ENCODE results near the gene DCUN1D3.

The DCUN1D3 gene

GRCh38 chr16:20875355-20875650 lies 24.9 kb downstream of the DCUN1D3 start:
- H3K27ac ChIP-seq: no peak overlapping the region
- ChIA-PET CTCF (interaction anchor here (0.7 to 0.9 kb wide), 2 partner anchors 8 to 178 kb away, joined by 3 to 4 read pairs; no protein-coding TSS in a partner anchor), POLR2A (ENCODE audit: low non-redundant PET) (no interaction called here)
- TF ChIP-seq CTCF (conservative IDR thresholded peaks at IDR 0.05; ENCODE audit: low read depth): no peak
- no peak for DNase-seq (ENCODE audit: low spot score)

GRCh38 chr16:20874088-20874581 lies 26.0 kb downstream of the DCUN1D3 start:
- ChIA-PET CTCF (interaction anchor here (0.6 to 1.4 kb wide), 2 partner anchors 12 to 16 kb away, joined by 3 to 7 read pairs; no protein-coding TSS in a partner anchor), POLR2A (ENCODE audit: low non-redundant PET) (no interaction called here)
- no peak for TF ChIP-seq CTCF (conservative IDR thresholded peaks at IDR 0.05; ENCODE audit: low read depth)
- DNase-seq (ENCODE audit: low spot score): no peak
- H3K27ac ChIP-seq: no peak overlapping the region

- H3K27ac ChIP-seq: no peak overlapping the region
- POLR2A ChIA-PET (ENCODE audit: low non-redundant PET): no interaction called here
Observed at GRCh38 chr16:20873331-20873730, 26.8 kb downstream of the DCUN1D3 start.

GRCh38 chr16:20871941-20872815 lies 28.0 kb downstream of the DCUN1D3 start:
- TF ChIP-seq CTCF (conservative IDR thresholded peaks at IDR 0.05; ENCODE audit: low read depth): no peak
- ChIA-PET POLR2A (ENCODE audit: low non-redundant PET) (no interaction called here), CTCF (interaction anchor here (0.6 kb wide), 1 partner anchor 191 kb away, joined by 3 read pairs; no protein-coding TSS in a partner anchor)
- no peak overlapping the region for H3K27ac ChIP-seq
- DNase-seq (ENCODE audit: low spot score): no peak

More at GRCh38 chr16:20873331-20873730, 26.8 kb downstream of the DCUN1D3 start:
- CTCF ChIA-PET: interaction anchor here (1.4 kb wide), 1 partner anchor 13 kb away, joined by 7 read pairs; no protein-coding TSS in a partner anchor
- no peak for TF ChIP-seq CTCF (conservative IDR thresholded peaks at IDR 0.05; ENCODE audit: low read depth)
- DNase-seq (ENCODE audit: low spot score): no peak

GRCh38 chr16:20871258-20871657 lies 28.9 kb downstream of the DCUN1D3 start:
- H3K27ac ChIP-seq: no peak overlapping the region
- ChIA-PET CTCF (interaction anchor here (0.6 kb wide), 1 partner anchor 192 kb away, joined by 3 read pairs; no protein-coding TSS in a partner anchor), POLR2A (ENCODE audit: low non-redundant PET) (no interaction called here)
- DNase-seq (ENCODE audit: low spot score): no peak
- no peak for TF ChIP-seq CTCF (conservative IDR thresholded peaks at IDR 0.05; ENCODE audit: low read depth)

GRCh38 chr16:20870122-20870820 lies 29.9 kb downstream of the DCUN1D3 start:
- TF ChIP-seq CTCF (conservative IDR thresholded peaks at IDR 0.05; ENCODE audit: low read depth): no peak
- H3K27ac ChIP-seq: peak overlapping the region; percentile 42
- POLR2A ChIA-PET (ENCODE audit: low non-redundant PET): no interaction called here
- CTCF ChIA-PET: no interaction called here
- DNase-seq (ENCODE audit: low spot score): no peak

Measured in RWPE1 (cell line).